GM21825 (cell line): Measurements from ENCODE around the gene TSPAN7.

Experiments
- ATAC-seq: cut with Tn5 transposase; IDR thresholded peaks from one replicate; pipeline ENCODE4 v1.9.1; 2021; ENCODE audit warnings: mild to moderate bottlenecking, moderate library complexity; ENCODE audit not compliant: unreplicated experiment

The TSPAN7 gene

GRCh38 chrX:38678821-38679220 is 117.5 kb downstream of the TSPAN7 start:
- ATAC-seq, result no peak

DNA sequence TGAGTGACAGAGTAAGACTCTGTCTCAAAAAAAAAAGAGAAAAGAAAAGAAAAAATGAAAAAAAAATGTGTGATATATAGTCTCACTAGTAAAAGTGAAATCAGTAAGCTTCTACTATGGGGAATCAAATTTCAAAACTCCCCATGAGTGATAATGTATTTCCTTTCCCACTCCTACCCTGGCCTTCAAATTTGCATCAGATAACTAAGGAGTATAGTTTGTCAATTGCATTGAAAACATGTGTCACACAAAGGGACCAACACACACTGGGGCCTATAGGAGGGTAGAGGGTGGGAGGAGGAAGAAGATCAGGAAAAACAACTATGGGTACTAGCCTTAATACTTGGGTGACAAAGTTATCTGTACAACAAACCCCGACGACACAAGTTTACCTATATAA is 118.4 kb downstream of the TSPAN7 start:
- no peak for ATAC-seq

- no peak for ATAC-seq
These were observed 120.8 kb downstream of the TSPAN7 start for GRCh38 chrX:38682095-38682494.

DNA sequence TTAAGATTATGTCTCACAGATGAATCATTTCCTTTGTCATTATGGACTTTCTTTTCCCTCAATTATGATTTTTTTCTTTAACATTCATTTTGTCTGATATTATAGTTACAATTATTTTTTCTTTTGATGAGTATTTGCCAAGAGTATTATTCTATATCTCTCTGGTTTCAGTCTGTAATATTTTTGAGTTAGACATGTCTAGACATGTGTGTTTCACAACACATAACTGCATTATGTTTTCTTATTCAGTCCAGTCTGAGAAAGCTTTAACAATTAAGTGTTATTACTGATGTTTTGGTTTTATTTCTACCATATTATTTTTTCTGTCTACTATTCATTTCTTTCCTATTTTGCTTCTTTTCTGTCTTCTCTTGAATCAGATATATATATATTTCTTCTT is 131.6 kb downstream of the TSPAN7 start:
- ATAC-seq, result no peak

DNA sequence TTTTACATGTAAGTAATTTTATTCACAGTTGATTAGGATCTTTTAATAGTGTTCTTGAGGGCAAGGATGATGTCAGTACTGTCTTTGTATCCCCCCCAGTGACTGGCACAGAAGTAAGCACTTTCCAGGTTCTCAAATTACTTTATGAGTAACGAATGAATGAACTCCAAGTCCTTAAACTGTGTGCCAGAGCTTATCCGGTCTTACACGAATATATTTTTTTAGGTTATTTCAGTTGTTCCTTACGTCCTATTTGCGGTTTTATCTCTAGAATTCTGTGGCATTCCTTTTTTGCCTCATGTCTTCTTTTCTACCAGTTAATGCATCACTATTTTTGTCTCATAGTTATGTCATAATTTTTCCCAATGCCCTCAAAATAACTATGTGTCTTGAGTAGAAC is 133.1 kb downstream of the TSPAN7 start:
- no peak for ATAC-seq

GRCh38 chrX:38697461-38697860 is 136.1 kb downstream of the TSPAN7 start:
- ATAC-seq, result no peak

GRCh38 chrX:38699121-38699520 is 137.8 kb downstream of the TSPAN7 start:
- ATAC-seq, result no peak

- no peak for ATAC-seq
These were observed 138.4 kb downstream of the TSPAN7 start for GRCh38 chrX:38699696-38700095.

- ATAC-seq, result no peak
These were observed 139.7 kb downstream of the TSPAN7 start for GRCh38 chrX:38701073-38701472.

GRCh38 chrX:38704146-38704882 is 143.0 kb downstream of the TSPAN7 start:
- no peak for ATAC-seq

DNA sequence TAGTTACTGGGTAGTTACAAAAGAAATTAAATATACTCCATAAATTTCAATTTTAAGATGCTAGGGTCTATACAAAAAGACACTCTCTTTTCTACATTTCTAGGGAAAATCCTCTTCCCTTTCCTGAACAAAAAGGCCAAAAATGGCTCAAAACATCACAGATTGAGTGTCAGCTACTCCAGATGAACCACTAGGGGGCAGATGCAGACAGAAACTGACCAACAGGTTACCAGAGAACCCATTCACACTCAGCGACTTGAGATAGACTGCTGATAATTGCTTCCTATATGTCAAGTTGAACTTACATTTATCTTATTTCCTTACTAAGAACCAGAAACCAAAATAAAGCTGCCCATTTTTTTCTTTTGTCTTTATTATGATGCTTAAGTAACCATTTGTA is 156.5 kb downstream of the TSPAN7 start:
- ATAC-seq, result no peak

- ATAC-seq, result no peak
These were observed 157.0 kb downstream of the TSPAN7 start for GRCh38 chrX:38718311-38718710.

DNA sequence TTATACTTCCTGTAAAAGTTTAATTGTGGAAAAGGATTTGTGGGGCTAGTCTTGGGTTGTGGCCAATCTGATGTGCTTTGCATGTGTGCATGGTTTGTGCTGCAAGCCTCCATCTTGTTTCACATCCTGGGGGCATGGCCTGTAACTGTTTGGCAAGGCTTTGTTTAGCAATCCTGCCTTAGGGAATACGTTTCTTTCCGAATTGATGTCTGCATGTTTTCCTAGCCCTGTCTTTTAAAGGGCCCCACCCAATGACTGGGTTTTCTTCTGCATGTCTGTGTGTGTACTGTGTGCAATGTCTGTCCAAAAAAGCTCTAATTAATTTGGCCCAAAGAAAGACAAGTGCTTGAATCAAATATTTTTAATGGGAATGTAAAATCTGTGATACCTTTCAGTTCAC is 165.3 kb downstream of the TSPAN7 start:
- no peak for ATAC-seq

DNA sequence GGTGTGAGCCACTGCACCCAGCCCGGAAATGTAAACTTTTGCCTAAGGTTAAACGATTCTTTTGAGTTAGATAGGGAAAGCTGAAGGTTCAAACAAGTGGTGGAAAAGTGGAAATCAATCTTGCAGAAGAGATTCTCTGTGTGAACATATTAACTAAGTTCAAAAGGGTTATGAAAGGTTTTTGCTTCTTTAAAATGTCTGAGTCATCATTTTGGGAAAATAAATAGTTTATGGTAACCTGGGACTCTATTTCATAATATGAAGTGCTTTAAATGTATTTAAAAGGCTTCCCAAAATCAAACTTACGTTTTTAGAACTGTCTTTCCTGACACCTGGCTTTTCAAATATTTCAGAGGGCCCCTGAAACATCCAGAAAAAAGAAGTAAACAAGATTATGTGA is 166.3 kb downstream of the TSPAN7 start:
- no peak for ATAC-seq

DNA sequence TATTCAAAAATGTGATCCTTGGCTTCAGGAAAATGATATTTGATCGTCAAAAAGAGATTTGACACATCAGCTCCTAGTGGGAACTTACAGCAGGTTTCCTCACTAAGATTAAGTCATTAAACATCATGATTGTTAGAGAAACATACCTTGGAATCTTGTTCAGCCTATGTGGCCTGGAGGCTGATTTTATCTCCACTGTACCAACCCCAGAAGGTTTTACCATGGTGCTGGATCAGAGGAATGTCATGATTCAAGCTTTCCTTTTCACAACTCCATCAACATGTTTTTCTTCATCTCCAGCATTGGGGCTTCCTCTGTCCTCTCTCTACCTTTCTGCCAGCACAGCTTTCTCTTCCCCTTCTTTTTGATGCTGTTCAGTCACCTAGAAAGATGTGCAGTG is 171.5 kb downstream of the TSPAN7 start:
- no peak for ATAC-seq
